Omental fat pad (tissue), 4 donors: ENCODE data around the gene LRRC30. TPM values are rescaled to one million over a fixed set of nuclear protein-coding genes. Genes with fewer than 3 reads are reported as not detected.

Source experiments
- ATAC-seq: fragments of 150-250 bp; one replicate; pipeline ENCODE4 v1.9.1; 2016; ENCODE audit warnings: mild to moderate bottlenecking, moderate library complexity; ENCODE audit not compliant: low FRiP score
- DNase-seq: peaks from one replicate; pipeline ENCODE4 v3.0.0-alpha.2; 2019; ENCODE audit warnings: low spot score
- total RNA-seq, 4 donors: library from RNA; depleted of rRNA; stranded (reverse); fragments of >200 nt; gene quantifications; one replicate each; pipeline ENCODE4 v1.1.0, GENCODE V29; 2016
- TF ChIP-seq, protein P1 (sequence below), 3 donors: fragments of 450-650 bp; IDR thresholded peaks; one replicate each; pipeline ENCODE4 v1.5.1; 2016 to 2017; ENCODE audit warnings: antibody characterized with exemption in 3 of 3, mild to moderate bottlenecking in 3 of 3, moderate library complexity in 2 of 3

Gene LRRC30
- total RNA-seq, 4 donors from 2014 or later: not detected

DNA sequence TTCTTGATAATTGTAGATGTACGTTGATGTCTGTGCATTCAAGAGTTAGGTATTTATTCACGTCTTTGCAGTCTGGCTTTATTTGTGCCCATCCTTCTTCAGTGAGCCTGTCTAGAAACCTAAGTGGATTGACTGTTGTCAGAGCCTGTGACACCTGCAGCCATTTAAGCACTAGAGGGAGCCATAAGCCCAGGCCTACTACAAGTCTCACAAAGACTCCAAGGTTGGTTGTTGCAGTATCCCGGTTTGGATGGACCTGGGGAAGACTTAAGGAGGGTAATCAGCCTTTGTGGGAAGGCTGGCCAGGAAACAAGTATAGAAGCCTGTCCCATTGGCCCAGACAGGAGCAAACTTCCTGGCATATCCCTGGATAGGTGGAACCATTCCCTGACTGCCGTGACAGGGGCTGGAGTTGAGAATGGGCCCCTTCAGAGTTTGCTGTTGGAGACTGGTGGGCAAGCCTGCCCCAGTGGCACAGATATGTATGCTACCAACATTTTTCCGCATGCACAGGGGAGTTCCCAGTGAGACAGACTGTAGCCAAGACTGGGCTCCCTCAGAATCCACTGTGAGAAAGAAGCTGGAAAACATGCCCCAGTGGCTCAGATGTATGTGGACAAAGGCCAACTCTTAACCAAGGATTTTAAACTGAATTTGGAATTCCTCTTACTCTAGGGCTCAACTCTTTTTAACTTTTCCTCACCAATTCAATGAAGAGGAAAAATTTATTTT lies 9.3 kb upstream of the LRRC30 start:
- ATAC-seq (no peak), DNase-seq (no peak)
- TF ChIP-seq, protein P1, sequence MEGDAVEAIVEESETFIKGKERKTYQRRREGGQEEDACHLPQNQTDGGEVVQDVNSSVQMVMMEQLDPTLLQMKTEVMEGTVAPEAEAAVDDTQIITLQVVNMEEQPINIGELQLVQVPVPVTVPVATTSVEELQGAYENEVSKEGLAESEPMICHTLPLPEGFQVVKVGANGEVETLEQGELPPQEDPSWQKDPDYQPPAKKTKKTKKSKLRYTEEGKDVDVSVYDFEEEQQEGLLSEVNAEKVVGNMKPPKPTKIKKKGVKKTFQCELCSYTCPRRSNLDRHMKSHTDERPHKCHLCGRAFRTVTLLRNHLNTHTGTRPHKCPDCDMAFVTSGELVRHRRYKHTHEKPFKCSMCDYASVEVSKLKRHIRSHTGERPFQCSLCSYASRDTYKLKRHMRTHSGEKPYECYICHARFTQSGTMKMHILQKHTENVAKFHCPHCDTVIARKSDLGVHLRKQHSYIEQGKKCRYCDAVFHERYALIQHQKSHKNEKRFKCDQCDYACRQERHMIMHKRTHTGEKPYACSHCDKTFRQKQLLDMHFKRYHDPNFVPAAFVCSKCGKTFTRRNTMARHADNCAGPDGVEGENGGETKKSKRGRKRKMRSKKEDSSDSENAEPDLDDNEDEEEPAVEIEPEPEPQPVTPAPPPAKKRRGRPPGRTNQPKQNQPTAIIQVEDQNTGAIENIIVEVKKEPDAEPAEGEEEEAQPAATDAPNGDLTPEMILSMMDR (IDR thresholded peaks at IDR 0.05): no peak

DNA sequence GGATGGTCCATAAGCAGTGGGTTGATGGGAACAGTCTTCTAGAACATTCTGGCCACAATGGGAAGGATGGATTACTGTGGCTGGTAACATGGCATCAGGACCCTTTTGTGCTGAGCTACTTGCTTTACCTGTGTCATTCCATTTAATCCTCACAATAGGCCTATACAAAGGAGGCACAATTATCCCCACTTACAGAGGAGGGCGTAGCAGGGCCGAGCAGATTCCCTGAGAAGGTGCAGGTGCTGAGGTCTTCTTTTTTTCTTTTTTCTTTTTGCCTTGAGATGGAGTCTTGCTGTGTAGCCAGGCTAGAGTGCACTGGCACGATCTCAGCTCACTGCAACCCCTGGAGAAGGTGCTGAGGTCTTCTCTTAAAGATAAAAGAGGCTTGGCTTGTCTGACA lies 6.7 kb upstream of the LRRC30 start:
- TF ChIP-seq, protein P1 (IDR thresholded peaks at IDR 0.05): no peak
- DNase-seq (no peak), ATAC-seq (no peak)

DNA sequence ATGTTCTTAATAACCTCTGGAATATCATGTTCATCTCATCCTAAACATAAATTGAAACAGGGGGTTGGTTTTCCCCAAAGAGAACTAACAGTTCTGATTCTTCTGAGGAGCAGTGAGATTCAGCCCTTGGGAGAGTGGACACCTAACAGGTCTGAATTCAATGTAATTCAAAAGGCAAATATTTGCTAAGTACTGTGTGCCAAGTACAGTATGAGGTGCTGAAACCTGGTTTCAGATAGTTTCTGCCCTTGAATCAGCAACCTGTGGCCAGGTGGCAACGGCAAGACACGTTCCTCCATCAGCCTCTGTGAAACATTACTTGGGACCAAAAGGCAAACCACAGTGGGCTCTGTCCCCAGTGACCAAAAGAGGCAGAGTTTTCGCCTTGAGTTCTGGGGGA lies 1.3 kb downstream of the LRRC30 start:
- TF ChIP-seq, protein P1 (IDR thresholded peaks at IDR 0.05): no peak
- ATAC-seq: no peak
- DNase-seq: no peak

DNA sequence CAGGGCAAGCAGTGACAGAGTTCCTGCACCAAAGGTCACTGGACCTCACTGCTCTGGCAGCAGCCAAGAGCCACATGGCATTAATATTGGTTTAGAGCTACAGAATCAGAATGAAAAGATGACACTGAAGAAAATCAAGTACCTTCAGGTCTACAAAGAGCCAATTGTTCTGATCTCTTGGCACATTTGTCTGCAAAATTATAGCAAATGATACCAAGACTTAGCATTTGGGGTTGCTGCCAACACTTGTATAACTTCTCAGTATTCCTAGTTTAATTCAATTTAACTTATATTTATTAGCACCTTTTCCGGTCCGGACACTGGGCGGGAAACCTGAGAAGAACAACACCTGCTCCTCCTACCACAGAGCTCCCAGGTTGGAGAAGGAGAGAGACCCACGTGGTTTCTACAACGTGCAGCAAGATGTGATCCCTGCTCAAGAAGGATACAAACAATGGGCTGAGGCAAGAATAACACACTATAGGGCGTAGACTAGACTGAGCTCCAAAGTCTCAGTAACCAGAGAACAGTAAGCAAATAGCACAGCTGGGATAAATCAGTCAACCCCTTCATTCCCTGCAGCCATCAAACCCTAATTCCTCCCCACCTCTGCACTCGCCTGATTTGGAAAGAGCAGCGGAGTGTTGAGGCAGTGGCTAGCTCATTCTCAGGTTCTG lies 2.4 kb downstream of the LRRC30 start:
- ATAC-seq (no peak), DNase-seq (no peak)
- TF ChIP-seq, protein P1 (IDR thresholded peaks at IDR 0.05): no peak

DNA sequence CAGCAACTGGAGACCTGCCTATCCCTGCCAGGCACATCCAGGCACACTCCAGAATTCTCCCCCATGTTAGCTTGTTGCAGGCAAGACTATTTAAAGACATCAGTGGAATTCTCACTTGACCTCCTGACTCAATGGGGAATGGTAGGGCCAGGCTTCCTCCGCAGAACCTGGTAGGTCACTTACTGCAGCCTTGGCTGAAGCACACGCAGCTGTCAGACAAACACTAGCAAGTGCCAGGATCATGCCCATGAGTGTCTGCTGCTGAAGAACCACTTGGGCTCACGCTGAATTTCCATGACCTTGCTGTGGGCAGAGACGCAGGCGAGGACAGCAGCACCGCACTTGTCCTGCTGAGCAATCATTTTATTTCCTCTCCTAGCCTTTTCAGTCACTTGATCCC lies 3.2 kb downstream of the LRRC30 start:
- TF ChIP-seq, protein P1 (IDR thresholded peaks at IDR 0.05): no peak
- DNase-seq (no peak), ATAC-seq (no peak)

DNA sequence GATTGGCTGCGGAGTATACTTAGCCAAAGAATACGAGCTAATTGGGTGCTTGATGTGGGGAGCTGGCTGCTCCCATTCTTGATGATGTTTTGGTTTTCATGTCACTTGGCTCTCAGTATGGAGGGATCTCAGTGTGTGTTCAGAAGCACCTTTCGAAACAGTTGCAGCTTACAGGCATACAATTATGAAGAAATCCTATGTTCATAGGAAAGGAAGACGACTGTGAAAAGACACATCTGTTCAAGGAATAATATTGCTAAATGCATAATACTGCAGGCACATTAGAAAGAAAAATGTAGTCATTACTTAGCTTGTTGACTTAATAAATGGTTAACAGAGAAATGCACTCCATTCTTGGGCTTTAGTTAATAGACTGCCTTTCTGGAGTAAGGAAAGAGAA lies 4.1 kb downstream of the LRRC30 start:
- no peak for DNase-seq
- TF ChIP-seq, protein P1 (IDR thresholded peaks at IDR 0.05): no peak

DNA sequence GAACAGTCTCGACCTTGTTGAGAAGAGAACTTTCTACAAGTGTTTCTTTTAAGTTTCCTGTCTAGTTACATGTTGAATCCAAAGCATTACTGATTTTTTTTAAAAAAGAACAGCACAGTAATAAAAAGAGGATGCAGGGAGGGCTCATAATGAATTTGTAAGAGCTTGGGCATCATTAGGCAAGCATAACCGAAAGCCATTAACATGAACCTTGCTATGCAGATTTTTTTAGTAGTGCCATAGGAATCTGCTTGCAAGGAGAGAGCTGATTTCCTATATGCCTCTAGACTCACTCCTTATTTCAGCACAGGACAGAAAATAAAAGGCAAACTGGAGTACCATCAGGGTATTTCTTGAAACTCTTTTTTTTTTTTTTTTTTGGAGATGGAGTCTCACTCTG lies 5.2 kb downstream of the LRRC30 start:
- no peak for DNase-seq
- ATAC-seq: no peak
- TF ChIP-seq, protein P1 (IDR thresholded peaks at IDR 0.05): no peak

More for the DNA sequence above, 4.1 kb downstream of the LRRC30 start:
- ATAC-seq: no peak
